H1 (cell line): ENCODE data around the gene DNTTIP2. TPM values are rescaled to one million over a fixed set of nuclear protein-coding genes. Genes with fewer than 3 reads are reported as not detected.
A peak's percentile ranks its signal among the peaks of the same experiment; 100 is the strongest.

Experiments
- CTCF ChIA-PET: fragments of 300-600 bp; sonication (Branson Sonifier 250); formaldehyde crosslinking; loops from one replicate; lab custom pipeline; 2021; ENCODE audit not compliant: partially characterized antibody; lab: Charles Lee
- POLR2A ChIA-PET: fragments of 300-600 bp; sonication (Branson Sonifier 250); formaldehyde crosslinking; loops from one replicate; lab custom pipeline; 2021; ENCODE audit warnings: inconsistent platforms; ENCODE audit not compliant: partially characterized antibody; lab: Charles Lee
- DNase-seq, 2 experiments: peaks; one replicate each; pipeline versions ENCODE4 v3.0.0 to v3.0.0-alpha.2; 2010 to 2022; ENCODE audit warnings: low spot score in 2 of 2, low read depth in 1 of 2, mixed read lengths in 1 of 2
- FAIRE-seq: peaks from 2 replicates; lab custom pipeline; 2011; peaks lifted over from hg19 to GRCh38; lab: Jason Lieb, UNC
- H2AFZ ChIP-seq: 2 replicates; pipeline ENCODE4 v1.8.1; 2012; ENCODE audit warnings: low read length, inconsistent platforms
- H2AK5ac ChIP-seq: 2 replicates; pipeline ENCODE4 v1.6.1; 2013; ENCODE audit warnings: low read depth, low read length
- H2BK120ac ChIP-seq: replicated peaks from 2 replicates; pipeline ENCODE3; 2013; ENCODE audit warnings: low read depth, low read length, inconsistent platforms
- H2BK12ac ChIP-seq: 2 replicates; pipeline ENCODE4 v1.6.1; 2013; ENCODE audit warnings: low read depth, low read length
- H2BK15ac ChIP-seq: 2 replicates; pipeline ENCODE4 v1.6.1; 2013; ENCODE audit warnings: low read length
- H2BK20ac ChIP-seq: 2 replicates; pipeline ENCODE4 v1.6.1; 2013; ENCODE audit warnings: low read length
- H2BK5ac ChIP-seq: 2 replicates; pipeline ENCODE4 v1.6.1; 2013; ENCODE audit warnings: low read depth, low read length
- H3K14ac ChIP-seq: 2 replicates; pipeline ENCODE4 v1.6.1; 2013; ENCODE audit warnings: inconsistent platforms; ENCODE audit not compliant: insufficient read length
- H3K18ac ChIP-seq: 2 replicates; pipeline ENCODE4 v1.6.1; 2013; ENCODE audit warnings: low read length; ENCODE audit errors: extremely low read depth
- H3K23ac ChIP-seq: 2 replicates; pipeline ENCODE4 v1.6.1; 2013; ENCODE audit warnings: inconsistent platforms; ENCODE audit not compliant: insufficient read length
- H3K23me2 ChIP-seq: 2 replicates; pipeline ENCODE4 v1.6.1; 2013; ENCODE audit warnings: low read depth, low read length
- H3K27ac ChIP-seq: 2 replicates; pipeline ENCODE4 v1.6.1; 2011; ENCODE audit warnings: low read depth, low read length, inconsistent platforms
- H3K27me3 ChIP-seq, 4 experiments: replicated peaks in 1 of 4; 1 replicate in 1 of 4; 2 replicates in 3 of 4; pipeline versions ENCODE4 v1.6.1 to v1.8.1; 2011 to 2013; ENCODE audit warnings: low read length in 3 of 4, mild to moderate bottlenecking in 3 of 4, inconsistent platforms in 2 of 4, mixed read lengths in 2 of 4, moderate library complexity in 1 of 4; ENCODE audit not compliant: control insufficient read depth in 3 of 4, insufficient read depth in 3 of 4; ENCODE audit errors: extremely low read depth in 1 of 4
- H3K36me3 ChIP-seq, 4 experiments: 2 replicates each; pipeline versions ENCODE4 v1.6.1 to v1.8.1; 2011 to 2013; ENCODE audit warnings: mild to moderate bottlenecking in 4 of 4, low read length in 3 of 4, moderate library complexity in 2 of 4, control low read depth in 1 of 4, inconsistent platforms in 1 of 4; ENCODE audit not compliant: insufficient read depth in 4 of 4, control insufficient read depth in 2 of 4
- H3K4ac ChIP-seq: replicated peaks from 2 replicates; pipeline ENCODE3; 2013; ENCODE audit warnings: low read length, low read depth, mixed read lengths, inconsistent platforms; ENCODE audit not compliant: insufficient read length
- H3K4me1 ChIP-seq, 4 experiments: replicated peaks in 1 of 4; 1 replicate in 1 of 4; 2 replicates in 3 of 4; pipeline versions ENCODE4 v1.6.1 to v1.8.1; 2011 to 2013; ENCODE audit warnings: low read length in 3 of 4, inconsistent platforms in 2 of 4, mixed read lengths in 1 of 4; ENCODE audit not compliant: insufficient read depth in 4 of 4, control insufficient read depth in 3 of 4
- H3K4me2 ChIP-seq, 2 experiments: 2 replicates each; pipeline versions ENCODE4 v1.6.1 to v1.8.1; 2011 to 2013; ENCODE audit warnings: low read depth in 2 of 2, low read length in 2 of 2, control low read depth in 1 of 2, inconsistent platforms in 1 of 2, mild to moderate bottlenecking in 1 of 2; ENCODE audit not compliant: insufficient read depth in 1 of 2
- H3K4me3 ChIP-seq, 4 experiments: fragments of 200-600, 300-600 bp in 1 of 4; sonication (generic), shearing (Covaris generic), sonication (Bioruptor Twin) in 1 of 4; 2 replicates each; pipeline versions ENCODE4 v1.5.1 to v1.8.1; 2011 to 2016; ENCODE audit warnings: low read length in 4 of 4, low read depth in 3 of 4, control low read depth in 2 of 4, inconsistent platforms in 2 of 4, mild to moderate bottlenecking in 2 of 4, mixed read lengths in 1 of 4, moderate library complexity in 1 of 4; ENCODE audit not compliant: insufficient read depth in 2 of 4; ENCODE audit errors: extremely low read depth in 1 of 4
- H3K56ac ChIP-seq: replicated peaks from 2 replicates; pipeline ENCODE3; 2013; ENCODE audit warnings: low read depth, mild to moderate bottlenecking, mixed read lengths, low read length, inconsistent platforms; ENCODE audit not compliant: insufficient read length
- H3K79me1 ChIP-seq: 2 replicates; pipeline ENCODE4 v1.6.1; 2013; ENCODE audit warnings: low read depth, low read length, control low read depth
- H3K79me2 ChIP-seq, 2 experiments: 2 replicates each; pipeline versions ENCODE4 v1.6.1 to v1.8.1; 2012 to 2013; ENCODE audit warnings: low read length in 2 of 2, mild to moderate bottlenecking in 2 of 2, inconsistent platforms in 1 of 2; ENCODE audit not compliant: insufficient read depth in 2 of 2, control insufficient read depth in 1 of 2
- H3K9ac ChIP-seq, 4 experiments: replicated peaks in 1 of 4; 1 replicate in 1 of 4; 2 replicates in 3 of 4; pipeline versions ENCODE4 v1.6.1 to v1.8.1; 2011 to 2013; ENCODE audit warnings: low read depth in 3 of 4, low read length in 3 of 4, control low read depth in 2 of 4, mild to moderate bottlenecking in 2 of 4, moderate library complexity in 2 of 4, inconsistent platforms in 1 of 4; ENCODE audit errors: extremely low read depth in 1 of 4
- H3K9me3 ChIP-seq, 2 experiments: 2 replicates each; pipeline versions ENCODE4 v1.6.1 to v1.8.1; 2012 to 2013; ENCODE audit warnings: mild to moderate bottlenecking in 2 of 2, moderate library complexity in 2 of 2, control low read depth in 1 of 2, inconsistent platforms in 1 of 2, low read depth in 1 of 2, low read length in 1 of 2, mixed read lengths in 1 of 2; ENCODE audit not compliant: insufficient read depth in 2 of 2
- H4K20me1 ChIP-seq, 2 experiments: replicated peaks in 1 of 2; 2 replicates each; pipeline versions ENCODE3 to v1.8.1; 2011 to 2013; ENCODE audit warnings: inconsistent platforms in 2 of 2, low read length in 2 of 2, mild to moderate bottlenecking in 1 of 2; ENCODE audit not compliant: insufficient read depth in 2 of 2, control insufficient read depth in 1 of 2
- H4K5ac ChIP-seq: 2 replicates; pipeline ENCODE4 v1.6.1; 2013; ENCODE audit warnings: low read length, low read depth, mixed read lengths, inconsistent platforms; ENCODE audit not compliant: insufficient read length
- H4K8ac ChIP-seq: 2 replicates; pipeline ENCODE4 v1.8.0; 2013; ENCODE audit warnings: mild to moderate bottlenecking, moderate library complexity, low read length, inconsistent platforms; ENCODE audit not compliant: insufficient read depth; ENCODE audit errors: extremely low read depth
- H4K91ac ChIP-seq: replicated peaks from 2 replicates; pipeline ENCODE3; 2013; ENCODE audit warnings: low read length, mixed read lengths, inconsistent platforms; ENCODE audit not compliant: insufficient read length
- CBX5 ChIP-seq: fragments of 300-800, 300-1000 bp; sonication (generic); IDR thresholded peaks from 2 replicates; pipeline ENCODE4 v1.7.1; 2016; ENCODE audit warnings: antibody characterized with exemption, low read length, low read depth
- GABPA ChIP-seq: IDR thresholded peaks from 2 replicates; pipeline ENCODE4 v1.6.1; 2011; ENCODE audit warnings: mild to moderate bottlenecking, low read length, moderate library complexity, borderline replicate concordance; ENCODE audit not compliant: insufficient read depth
- JUND ChIP-seq: IDR thresholded peaks from 2 replicates; pipeline ENCODE4 v1.6.1; 2011; ENCODE audit warnings: mild to moderate bottlenecking, improper control_type of control experiment, low read length
- MAFK ChIP-seq: IDR thresholded peaks from 2 replicates; pipeline ENCODE4 v1.6.1; 2012; ENCODE audit warnings: low read depth, mild to moderate bottlenecking, improper control_type of control experiment, low read length
- RAD21 ChIP-seq, 2 experiments: IDR thresholded peaks in 1 of 2; conservative IDR thresholded peaks in 1 of 2; 2 replicates each; pipeline ENCODE4 v1.6.1; 2011; ENCODE audit warnings: low read depth in 2 of 2, low read length in 2 of 2, improper control_type of control experiment in 1 of 2, inconsistent platforms in 1 of 2, mild to moderate bottlenecking in 1 of 2, moderate library complexity in 1 of 2
- TAF7 ChIP-seq: optimal IDR thresholded peaks from 2 replicates; pipeline ENCODE3; 2011; ENCODE audit warnings: low read depth, mild to moderate bottlenecking, inconsistent platforms, low read length, moderate library complexity, borderline replicate concordance
- TEAD4 ChIP-seq: IDR thresholded peaks from 2 replicates; pipeline ENCODE4 v1.6.1; 2012; ENCODE audit warnings: low read depth, low read length, inconsistent platforms, mixed read lengths
- WGBS, 2 experiments: shearing (Covaris generic) in 1 of 2; methylation state at CpG; one replicate each; pipeline versions ENCODE4 v1.1.6 to v1.1.7; 2013 to 2015; ENCODE audit warnings: low lambda C conversion rate in 2 of 2, mixed read lengths in 2 of 2, inconsistent platforms in 1 of 2, low coverage in 1 of 2, missing lambda C conversion rate in 1 of 2; ENCODE audit not compliant: insufficient replicate concordance in 2 of 2, insufficient coverage in 1 of 2, insufficient read length in 1 of 2; ENCODE audit errors: extremely low coverage in 1 of 2, missing lambda C conversion rate in 1 of 2; 5-methylcytosine and 5-hydroxymethylcytosine counted together
- polyA plus RNA-seq, 7 experiments: library from polyadenylated mRNA; depleted of rRNA in 3 of 7; stranded (reverse) in 5 of 7; unstranded in 2 of 7; fragments of >200 nt in 5 of 7; fragments of 200-250 nt in 2 of 7; gene quantifications; 1 replicate in 5 of 7; 2 replicates in 1 of 7; 4 replicates in 1 of 7; pipeline versions ENCODE4 v1.2.1 to v1.2.3, GENCODE V29; 2011 to 2013; ENCODE audit warnings: missing spikeins in 2 of 7, mixed read lengths in 2 of 7
- total RNA-seq: library from RNA; stranded (reverse); fragmentation: NEBNext Ultra II Directional; extraction: Animal tissue kit (Norgen Biotek cat#: 25700); gene quantifications from 2 replicates; pipeline ENCODE4 v1.2.1, GENCODE V29; 2021
- TF ChIP-seq, protein P1 (sequence below): IDR thresholded peaks from 2 replicates; pipeline ENCODE4 v1.6.1; 2011; ENCODE audit warnings: low read length, improper control_type of control experiment
- TF ChIP-seq, protein P2 (sequence below): IDR thresholded peaks from 2 replicates; pipeline ENCODE4 v1.6.1; 2012; ENCODE audit warnings: inconsistent platforms

Gene DNTTIP2
- total and polyA plus RNA-seq, 2 of the 8 experiments (the other 6 are each of a cell fraction or from before 2014, with no cell fraction given): 6.3 to 80.4 TPM

DNA sequence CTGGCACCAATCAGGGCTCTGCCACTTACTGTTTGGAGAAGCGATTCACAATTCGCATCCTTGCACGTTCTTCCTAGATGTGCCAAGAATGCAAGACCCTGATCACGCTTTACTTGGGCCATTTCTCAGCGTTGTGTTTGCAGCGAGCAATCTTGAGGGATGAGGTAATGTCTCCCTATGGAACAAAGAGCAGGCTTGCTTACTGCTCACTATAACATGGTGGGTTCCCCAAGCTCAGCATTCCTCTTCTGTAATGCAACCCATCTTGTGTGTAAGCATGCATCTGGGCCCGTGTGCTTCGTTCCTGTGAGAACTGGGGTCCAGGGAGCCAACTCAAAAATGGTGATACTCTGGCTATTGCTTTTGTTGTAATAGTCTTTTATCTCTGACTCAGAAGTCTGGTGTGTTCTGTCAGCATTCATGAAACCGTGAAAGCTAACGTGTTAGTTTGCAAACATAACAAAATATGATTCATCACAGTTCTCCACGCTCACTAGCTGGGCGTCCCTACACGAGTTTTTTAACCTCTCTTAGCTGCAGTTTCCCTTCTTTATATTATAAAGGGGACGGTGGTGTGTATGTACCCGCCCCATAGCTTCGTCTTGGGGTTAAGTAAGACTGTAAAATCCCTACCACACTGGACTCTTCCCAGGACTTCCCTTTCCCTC is 33.3 kb downstream of the DNTTIP2 start:
- Histone ChIP-seq H3K27ac (no peak overlapping the region), H3K4ac (no peak overlapping the region), H2AK5ac (no peak overlapping the region), H3K23me2 (peaks cover 4% of the 10 kb centered on the region; the same call in 1 of the 2 replicates), H2BK5ac (0 out of 2 replicates have a peak overlapping the region, but pooled peaks have one; percentile 18), H3K14ac (no peak overlapping the region), H4K8ac (no peak overlapping the region), H3K4me1 (peaks cover 0 to 7% (median 3%) of the 10 kb centered on the region in 4 experiments; a peak in 2 of 7 replicates), H2BK120ac (no peak overlapping the region), H2BK15ac (no peak overlapping the region), H4K20me1 (no peaks in the 10 kb centered on the region), H3K4me3 (peak overlapping the region; percentile 73 to 93 (median 82)), H3K56ac (no peak overlapping the region), H3K9me3 (peaks cover 0 to 7% of the 10 kb centered on the region in 2 experiments; a peak in 1 of 4 replicates), H3K79me2 (no peaks in the 10 kb centered on the region), H2BK20ac (no peak overlapping the region), H2AFZ (peak overlapping the region; percentile 30; the same call in 1 of the 2 replicates), H3K36me3 (no peaks in the 10 kb centered on the region; a peak in 1 of 8 replicates), H4K91ac (no peak overlapping the region), H3K4me2 (peak overlapping the region; percentile 65 to 69), H3K27me3 (no peaks in the 10 kb centered on the region; a peak in 1 of 7 replicates), H3K18ac (no peak overlapping the region), H3K23ac (no peak overlapping the region), H2BK12ac (0 out of 2 replicates have a peak overlapping the region, but pooled peaks have one; percentile 52), H3K9ac (no peak overlapping the region), H4K5ac (no peak overlapping the region), H3K79me1 (no peaks in the 10 kb centered on the region)
- CTCF ChIA-PET: interaction anchor here (0.6 to 14.0 kb wide), 13 partner anchors 25 to 244 kb away, joined by 3 to 324 read pairs (median 5); no protein-coding TSS in a partner anchor
- WGBS, 2 experiments: 64% methylated on average over 16 of the region's 16 CpGs; no CpG with 5 or more reads in 1 of the 2 experiments
- POLR2A ChIA-PET: interaction anchor here (0.8 to 3.1 kb wide), 15 partner anchors 23 to 397 kb away, joined by 3 to 14 read pairs (median 4); partner anchors contain the start of genes BCAR3 and DNTTIP2
- no peak for DNase-seq
- no peak for FAIRE-seq
- TF ChIP-seq TAF7 (no peak), RAD21 (IDR thresholded peaks at IDR 0.05 in 1 of 2, conservative IDR thresholded peaks at IDR 0.05 in 1 of 2; ENCODE audit: low read depth in 2 of 2, low read length in 2 of 2) (no peak), JUND (peak; percentile 62), GABPA (no peak), MAFK (no peak), CBX5 (no peak), TEAD4 (peak; percentile 55; the same call in 1 of the 2 replicates)
- TF ChIP-seq, protein P1, sequence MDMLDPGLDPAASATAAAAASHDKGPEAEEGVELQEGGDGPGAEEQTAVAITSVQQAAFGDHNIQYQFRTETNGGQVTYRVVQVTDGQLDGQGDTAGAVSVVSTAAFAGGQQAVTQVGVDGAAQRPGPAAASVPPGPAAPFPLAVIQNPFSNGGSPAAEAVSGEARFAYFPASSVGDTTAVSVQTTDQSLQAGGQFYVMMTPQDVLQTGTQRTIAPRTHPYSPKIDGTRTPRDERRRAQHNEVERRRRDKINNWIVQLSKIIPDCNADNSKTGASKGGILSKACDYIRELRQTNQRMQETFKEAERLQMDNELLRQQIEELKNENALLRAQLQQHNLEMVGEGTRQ: no peak
- TF ChIP-seq, protein P2, sequence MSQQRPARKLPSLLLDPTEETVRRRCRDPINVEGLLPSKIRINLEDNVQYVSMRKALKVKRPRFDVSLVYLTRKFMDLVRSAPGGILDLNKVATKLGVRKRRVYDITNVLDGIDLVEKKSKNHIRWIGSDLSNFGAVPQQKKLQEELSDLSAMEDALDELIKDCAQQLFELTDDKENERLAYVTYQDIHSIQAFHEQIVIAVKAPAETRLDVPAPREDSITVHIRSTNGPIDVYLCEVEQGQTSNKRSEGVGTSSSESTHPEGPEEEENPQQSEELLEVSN: no peak
